CD8-positive, alpha-beta memory T cell (primary cell): ENCODE results near the gene FBN1. TPM values are rescaled to one million over a fixed set of nuclear protein-coding genes. Genes with fewer than 3 reads are reported as not detected.

ENCODE experiments used
- CTCF ChIA-PET: fragments of 350-600 bp; sonication (Branson Sonifier 250); formaldehyde crosslinking; loops from one replicate; lab custom pipeline; 2021; ENCODE audit warnings: antibody characterized with exemption; lab: Charles Lee
- POLR2A ChIA-PET: fragments of 350-600 bp; sonication (Branson Sonifier 250); formaldehyde crosslinking; loops from one replicate; lab custom pipeline; 2021; ENCODE audit warnings: antibody characterized with exemption; lab: Charles Lee
- DNase-seq, 5 donors: peaks; one replicate each; pipeline versions ENCODE4 v3.0.0 to v3.0.0-alpha.2; 2020 to 2022; ENCODE audit warnings: mixed read lengths in 1 of 5
- H3K27ac ChIP-seq: one replicate; pipeline ENCODE4 v1.7.0; 2013; ENCODE audit warnings: low read depth, mild to moderate bottlenecking, low read length, moderate library complexity
- H3K27me3 ChIP-seq: 2 replicates; pipeline ENCODE4 v1.7.0; 2013; ENCODE audit warnings: low read length, mild to moderate bottlenecking; ENCODE audit not compliant: insufficient read depth, poor library complexity, severe bottlenecking
- H3K36me3 ChIP-seq: 2 replicates; pipeline ENCODE4 v1.7.0; 2013; ENCODE audit warnings: mild to moderate bottlenecking, low read length, moderate library complexity; ENCODE audit not compliant: insufficient read depth
- H3K4me1 ChIP-seq: 2 replicates; pipeline ENCODE4 v1.7.0; 2013; ENCODE audit warnings: mild to moderate bottlenecking, low read length, moderate library complexity; ENCODE audit not compliant: insufficient read depth
- H3K4me3 ChIP-seq: 2 replicates; pipeline ENCODE4 v1.7.0; 2013; ENCODE audit warnings: mild to moderate bottlenecking, low read length
- H3K9me3 ChIP-seq: 2 replicates; pipeline ENCODE4 v1.7.0; 2013; ENCODE audit warnings: mild to moderate bottlenecking, low read length
- H3K27ac Mint-ChIP-seq, 8 donors: one replicate each; pipeline ENCODE4 v1.8.0; 2020 to 2021; ENCODE audit warnings: mixed read lengths in 8 of 8, mild to moderate bottlenecking in 6 of 8, inconsistent platforms in 3 of 8, moderate library complexity in 3 of 8
- H3K27me3 Mint-ChIP-seq, 2 donors: one replicate each; pipeline ENCODE4 v1.8.0; 2020 to 2021; ENCODE audit warnings: mixed read lengths in 2 of 2, mild to moderate bottlenecking in 1 of 2, moderate library complexity in 1 of 2
- H3K36me3 Mint-ChIP-seq, 3 donors: one replicate each; pipeline ENCODE4 v1.8.0; 2020 to 2021; ENCODE audit warnings: mixed read lengths in 3 of 3, inconsistent platforms in 1 of 3, mild to moderate bottlenecking in 1 of 3
- H3K4me1 Mint-ChIP-seq, 3 donors: one replicate each; pipeline ENCODE4 v1.8.0; 2020 to 2021; ENCODE audit warnings: mixed read lengths in 3 of 3, inconsistent platforms in 1 of 3, mild to moderate bottlenecking in 1 of 3
- H3K4me3 Mint-ChIP-seq, 7 donors: one replicate each; pipeline ENCODE4 v1.8.0; 2020 to 2021; ENCODE audit warnings: mixed read lengths in 7 of 7, mild to moderate bottlenecking in 6 of 7, moderate library complexity in 4 of 7, inconsistent platforms in 2 of 7
- H3K9me3 Mint-ChIP-seq, 5 donors: one replicate each; pipeline ENCODE4 v1.8.0; 2020 to 2022; ENCODE audit warnings: mixed read lengths in 5 of 5, mild to moderate bottlenecking in 3 of 5, moderate library complexity in 2 of 5, inconsistent platforms in 1 of 5
- polyA plus RNA-seq: library from polyadenylated mRNA; unstranded; fragments of 300-500 nt; fragmentation: Illumina TruSeq; gene quantifications from one replicate; pipeline ENCODE4 v1.2.3, GENCODE V29; 2021
- total RNA-seq, 2 experiments: library from RNA; stranded (reverse); gene quantifications; one replicate each; pipeline ENCODE4 v1.2.3, GENCODE V29; 2021

Gene FBN1
- total and polyA plus RNA-seq, 3 experiments from 2014 or later, result 0.13 to 0.46 (median 0.21) TPM

- Mint-ChIP-seq H3K4me1 (peaks cover 0 to 2% (median 0%) of the 10 kb centered on the region in 3 donors), H3K27ac (no peak overlapping the region), H3K36me3 (no peaks in the 10 kb centered on the region), H3K4me3 (no peak overlapping the region), H3K9me3 (no peaks in the 10 kb centered on the region), H3K27me3 (peaks cover 0 to 8% of the 10 kb centered on the region in 2 donors)
- no peak for DNase-seq
- Histone ChIP-seq H3K4me3 (no peak overlapping the region), H3K36me3 (no peaks in the 10 kb centered on the region), H3K27ac (no peak overlapping the region), H3K4me1 (no peaks in the 10 kb centered on the region), H3K9me3 (no peaks in the 10 kb centered on the region), H3K27me3 (no peaks in the 10 kb centered on the region)
- ChIA-PET CTCF (no interaction called here), POLR2A (no interaction called here)
Measured at GRCh38 chr15:48637639-48638038, 7.9 kb downstream of the FBN1 start.

- Mint-ChIP-seq H3K4me3 (no peak overlapping the region), H3K27me3 (peaks cover 0 to 4% of the 10 kb centered on the region in 2 donors), H3K9me3 (no peaks in the 10 kb centered on the region), H3K4me1 (peaks cover 0 to 2% (median 0%) of the 10 kb centered on the region in 3 donors), H3K36me3 (no peaks in the 10 kb centered on the region), H3K27ac (no peak overlapping the region)
- Histone ChIP-seq H3K4me1 (no peaks in the 10 kb centered on the region), H3K9me3 (no peaks in the 10 kb centered on the region), H3K36me3 (no peaks in the 10 kb centered on the region), H3K27ac (no peak overlapping the region), H3K4me3 (no peak overlapping the region), H3K27me3 (no peaks in the 10 kb centered on the region)
- DNase-seq, result no peak
- ChIA-PET POLR2A (no interaction called here), CTCF (no interaction called here)
Measured at GRCh38 chr15:48636511-48636910, 9.0 kb downstream of the FBN1 start.

- no peak for DNase-seq
- H3K4me3 Mint-ChIP-seq, result no peak overlapping the region
- H3K27ac ChIP-seq, result no peak overlapping the region
- H3K4me3 ChIP-seq, result no peak overlapping the region
- no peaks in the 10 kb centered on the region for H3K36me3 ChIP-seq
- POLR2A ChIA-PET, result no interaction called here
- no peak overlapping the region for H3K27ac Mint-ChIP-seq
- no peaks in the 10 kb centered on the region for H3K4me1 Mint-ChIP-seq
- H3K27me3 ChIP-seq, result no peaks in the 10 kb centered on the region
- H3K27me3 Mint-ChIP-seq, result peaks cover 0 to 4% of the 10 kb centered on the region in 2 donors
- H3K4me1 ChIP-seq, result no peaks in the 10 kb centered on the region
- no peaks in the 10 kb centered on the region for H3K9me3 Mint-ChIP-seq
- H3K9me3 ChIP-seq, result no peaks in the 10 kb centered on the region
- H3K36me3 Mint-ChIP-seq, result no peaks in the 10 kb centered on the region
- CTCF ChIA-PET, result no interaction called here
Measured at GRCh38 chr15:48634893-48635292, 10.6 kb downstream of the FBN1 start.

- Mint-ChIP-seq H3K27me3 (peaks cover 0 to 5% of the 10 kb centered on the region in 2 donors), H3K36me3 (no peaks in the 10 kb centered on the region), H3K27ac (no peak overlapping the region), H3K4me1 (no peaks in the 10 kb centered on the region), H3K4me3 (no peak overlapping the region), H3K9me3 (no peaks in the 10 kb centered on the region)
- no peaks in the 10 kb centered on the region for H3K36me3 ChIP-seq
- ChIA-PET CTCF (no interaction called here), POLR2A (interaction anchor here (0.7 kb wide), 1 partner anchor 46 kb away, joined by 6 read pairs; no protein-coding TSS in a partner anchor)
- no peak overlapping the region for H3K4me3 ChIP-seq
- no peak for DNase-seq
- H3K27me3 ChIP-seq, result no peaks in the 10 kb centered on the region
- no peaks in the 10 kb centered on the region for H3K9me3 ChIP-seq
- no peak overlapping the region for H3K27ac ChIP-seq
- H3K4me1 ChIP-seq, result no peaks in the 10 kb centered on the region
Measured at GRCh38 chr15:48634096-48634495, 11.4 kb downstream of the FBN1 start.

- H3K9me3 ChIP-seq, result no peaks in the 10 kb centered on the region
- Mint-ChIP-seq H3K36me3 (no peaks in the 10 kb centered on the region), H3K9me3 (no peaks in the 10 kb centered on the region), H3K4me1 (no peaks in the 10 kb centered on the region), H3K4me3 (no peak overlapping the region), H3K27me3 (peaks cover 0 to 5% of the 10 kb centered on the region in 2 donors), H3K27ac (no peak overlapping the region)
- H3K4me1 ChIP-seq, result no peaks in the 10 kb centered on the region
- POLR2A ChIA-PET, result no interaction called here
- no peak for DNase-seq
- CTCF ChIA-PET, result no interaction called here
- H3K27ac ChIP-seq, result no peak overlapping the region
- no peaks in the 10 kb centered on the region for H3K36me3 ChIP-seq
- no peaks in the 10 kb centered on the region for H3K27me3 ChIP-seq
- H3K4me3 ChIP-seq, result no peak overlapping the region
Measured at GRCh38 chr15:48632651-48633050, 12.9 kb downstream of the FBN1 start.

GRCh38 chr15:48631176-48631770, 14.2 kb downstream of the FBN1 start:
- Histone ChIP-seq H3K27ac (no peak overlapping the region), H3K4me3 (no peak overlapping the region), H3K4me1 (no peaks in the 10 kb centered on the region), H3K9me3 (no peaks in the 10 kb centered on the region), H3K27me3 (no peaks in the 10 kb centered on the region), H3K36me3 (no peaks in the 10 kb centered on the region)
- ChIA-PET CTCF (no interaction called here), POLR2A (no interaction called here)
- H3K27ac Mint-ChIP-seq, result no peak overlapping the region
- peaks cover 0 to 5% of the 10 kb centered on the region in 2 donors for H3K27me3 Mint-ChIP-seq
- no peak overlapping the region for H3K4me3 Mint-ChIP-seq
- H3K36me3 Mint-ChIP-seq, result no peaks in the 10 kb centered on the region
- H3K4me1 Mint-ChIP-seq, result no peaks in the 10 kb centered on the region
- no peak for DNase-seq
- no peaks in the 10 kb centered on the region for H3K9me3 Mint-ChIP-seq

- Histone ChIP-seq H3K4me1 (no peaks in the 10 kb centered on the region), H3K36me3 (no peaks in the 10 kb centered on the region), H3K27ac (no peak overlapping the region), H3K9me3 (no peaks in the 10 kb centered on the region), H3K4me3 (no peak overlapping the region), H3K27me3 (no peaks in the 10 kb centered on the region)
- Mint-ChIP-seq H3K4me1 (no peaks in the 10 kb centered on the region), H3K4me3 (no peak overlapping the region), H3K27ac (peak overlapping the region in 1 of 8 donors; percentile 17), H3K27me3 (peaks cover 0 to 5% of the 10 kb centered on the region in 2 donors), H3K9me3 (no peaks in the 10 kb centered on the region), H3K36me3 (no peaks in the 10 kb centered on the region)
- ChIA-PET POLR2A (no interaction called here), CTCF (no interaction called here)
- DNase-seq, result no peak
Measured at GRCh38 chr15:48630245-48630644, 15.3 kb downstream of the FBN1 start.

GRCh38 chr15:48628832-48629231, 16.7 kb downstream of the FBN1 start:
- no peak overlapping the region for H3K4me3 Mint-ChIP-seq
- H3K27me3 Mint-ChIP-seq, result peaks cover under 1 to 5% of the 10 kb centered on the region in 2 donors
- no peaks in the 10 kb centered on the region for H3K36me3 Mint-ChIP-seq
- ChIA-PET POLR2A (no interaction called here), CTCF (no interaction called here)
- no peak overlapping the region for H3K27ac ChIP-seq
- H3K9me3 Mint-ChIP-seq, result peaks cover 0 to 3% (median 0%) of the 10 kb centered on the region in 5 donors
- no peaks in the 10 kb centered on the region for H3K4me1 ChIP-seq
- H3K4me1 Mint-ChIP-seq, result no peaks in the 10 kb centered on the region
- H3K27ac Mint-ChIP-seq, result no peak overlapping the region
- H3K27me3 ChIP-seq, result no peaks in the 10 kb centered on the region
- H3K4me3 ChIP-seq, result no peak overlapping the region
- no peaks in the 10 kb centered on the region for H3K9me3 ChIP-seq
- DNase-seq, result no peak
- no peaks in the 10 kb centered on the region for H3K36me3 ChIP-seq
